Fibroblast of skin of right biceps (primary cell): Measurements from ENCODE around the gene SEMA4D.

Experiments used
- DNase-seq: peaks from one replicate; pipeline ENCODE4 v3.0.0-alpha.2; 2013

Gene SEMA4D

DNA sequence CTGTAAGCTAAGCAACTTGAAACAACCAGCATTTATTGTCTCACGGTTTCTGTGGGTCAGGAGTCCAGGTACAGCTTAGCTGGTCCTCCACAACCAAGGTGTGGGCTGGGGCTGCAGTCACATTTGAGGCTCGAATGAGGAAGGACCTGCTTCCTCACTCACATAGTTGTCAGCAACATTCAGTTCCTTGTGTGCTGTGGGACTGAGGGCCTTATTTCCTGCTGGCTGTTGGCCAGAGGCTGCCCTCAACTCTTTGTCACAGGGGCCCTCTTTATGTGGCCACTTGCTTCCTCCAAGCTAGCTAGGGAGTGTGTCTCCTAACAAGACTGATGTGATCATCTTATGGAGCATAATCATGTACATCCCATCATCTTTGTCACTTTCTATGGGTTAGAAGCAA lies 29.2 kb upstream of the SEMA4D start:
- no peak for DNase-seq

DNA sequence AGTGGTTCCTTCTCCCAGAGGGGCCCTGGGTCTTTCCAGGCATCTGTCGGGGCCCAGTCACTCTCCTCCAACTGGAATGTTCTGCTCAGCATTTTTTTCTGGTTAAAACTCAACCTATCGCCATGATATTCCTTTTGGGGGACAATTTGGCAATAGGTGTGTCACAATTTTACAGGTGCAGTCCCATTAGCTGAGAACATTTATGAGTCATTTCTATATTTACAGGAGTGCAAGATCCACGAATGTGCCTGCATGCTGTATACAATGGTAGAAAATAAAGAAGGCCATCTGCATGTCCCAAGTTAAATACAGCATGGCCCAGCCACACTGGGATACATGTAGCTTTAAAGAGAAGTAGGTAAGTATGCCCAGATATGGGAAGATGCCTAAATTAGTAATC lies 28.8 kb upstream of the SEMA4D start:
- DNase-seq, result no peak

DNA sequence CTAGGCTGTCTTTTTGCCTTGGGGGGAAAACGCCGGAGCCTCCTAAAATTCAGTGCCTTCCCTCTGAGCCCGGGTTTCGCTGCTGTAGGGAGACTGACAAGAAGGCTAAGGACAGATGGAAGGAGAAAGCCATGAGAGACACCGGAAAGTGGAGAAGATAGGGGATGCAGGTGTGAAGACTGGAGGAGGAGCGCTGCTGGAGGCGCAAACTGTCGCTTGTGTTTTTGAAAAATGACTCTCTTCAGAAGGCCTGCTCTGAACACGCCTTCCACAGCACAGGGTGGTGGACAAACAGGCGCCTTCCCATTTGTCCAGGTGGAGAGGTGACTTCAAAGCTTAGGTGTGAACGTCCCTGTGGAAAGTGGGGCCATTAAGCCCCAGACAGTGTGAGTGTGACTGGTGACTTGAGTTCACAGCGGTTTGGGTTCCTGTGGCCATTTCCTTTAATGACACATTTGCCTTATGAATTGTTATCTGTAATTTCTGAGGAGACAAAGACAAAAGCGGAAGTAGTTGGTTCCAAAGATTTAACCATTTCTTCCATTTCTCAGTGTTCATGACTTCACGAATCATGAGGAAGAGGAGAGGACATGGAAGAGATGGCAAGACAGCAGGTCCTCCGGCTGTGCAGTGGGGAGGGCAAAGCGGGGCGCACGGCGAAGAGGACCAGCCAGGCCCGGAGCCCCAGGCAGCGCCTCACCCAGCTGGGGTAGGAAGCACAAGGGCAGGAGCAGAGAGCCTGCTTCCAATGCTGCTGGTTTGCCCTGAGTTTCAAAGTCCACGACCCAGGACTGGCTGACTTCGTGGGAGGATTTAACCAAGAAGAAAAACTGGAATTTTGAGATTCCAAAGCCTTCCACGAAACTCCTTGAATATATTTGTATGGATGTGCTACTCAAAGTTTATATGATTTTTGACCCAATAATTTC lies 27.8 kb upstream of the SEMA4D start:
- DNase-seq, result no peak

GRCh38 chr9:89524963-89525362 lies 27.1 kb upstream of the SEMA4D start:
- no peak for DNase-seq

DNA sequence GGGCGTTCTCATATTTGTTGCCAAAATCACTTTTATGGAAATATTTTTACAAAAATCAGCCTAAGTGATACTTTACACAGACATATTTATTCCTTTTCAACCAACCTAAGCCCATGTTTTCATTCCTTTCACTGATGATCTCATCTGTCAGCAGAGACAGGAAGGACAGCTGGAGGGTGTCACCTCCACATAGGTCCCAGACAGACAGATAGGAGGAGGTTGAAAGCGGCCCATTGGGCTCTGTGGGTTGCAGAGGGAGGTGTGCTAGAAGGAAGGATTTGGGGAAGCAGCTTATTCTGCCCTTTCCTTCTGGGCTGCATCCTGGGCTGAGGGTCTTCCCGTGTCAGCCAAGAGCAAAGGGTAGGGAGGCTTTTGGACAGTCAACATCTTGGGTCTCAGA lies 26.0 kb upstream of the SEMA4D start:
- no peak for DNase-seq

DNA sequence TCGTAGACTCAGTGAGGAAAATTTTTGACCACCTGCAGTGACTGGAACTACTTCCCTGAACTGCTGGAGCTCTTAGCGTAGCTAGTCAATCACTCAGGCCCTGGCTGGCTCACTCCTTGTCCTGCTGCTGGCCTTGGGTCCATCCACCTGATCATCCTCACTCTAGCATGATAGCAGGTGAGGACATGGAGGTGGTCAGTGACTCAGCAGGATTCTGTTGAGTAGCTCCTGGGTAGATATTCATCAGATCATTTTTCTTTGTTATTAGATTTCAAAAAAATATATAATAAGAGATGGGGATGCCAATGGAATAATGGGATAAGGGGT lies 25.0 kb upstream of the SEMA4D start:
- DNase-seq, result no peak

DNA sequence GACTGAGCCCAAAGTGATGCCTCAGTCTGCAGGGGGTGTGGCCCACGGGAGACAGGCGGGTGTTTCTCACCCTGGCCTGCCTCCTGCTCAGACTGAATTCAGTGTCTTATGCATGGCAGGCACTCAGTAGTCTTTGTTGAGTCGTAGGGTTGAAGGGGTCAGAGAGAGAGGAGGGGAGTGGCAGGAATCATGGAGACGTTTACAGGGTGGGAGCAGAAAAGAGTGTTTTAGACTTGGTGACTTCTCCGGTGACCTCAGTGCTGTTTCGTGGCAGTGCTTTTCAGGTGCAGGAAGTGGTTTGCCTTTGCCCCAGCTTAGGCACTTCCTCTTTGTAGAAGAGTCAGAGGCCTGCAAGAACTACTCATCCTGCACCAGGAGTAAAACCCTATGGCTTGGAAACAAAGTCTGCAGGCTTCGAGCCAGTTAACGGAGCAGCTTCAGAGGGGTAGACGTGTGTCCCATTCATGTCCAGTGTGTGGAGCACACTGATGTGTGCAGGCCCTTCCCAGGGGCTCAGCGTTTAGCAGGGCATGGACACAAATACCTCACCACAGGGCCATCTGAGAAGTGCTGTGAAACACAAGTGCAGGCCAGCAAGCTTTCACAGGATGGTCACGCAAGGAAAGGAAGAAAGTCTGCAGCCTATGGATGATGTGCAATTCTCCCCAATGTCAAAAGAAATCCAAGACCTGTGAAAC lies 24.5 kb upstream of the SEMA4D start:
- no peak for DNase-seq

DNA sequence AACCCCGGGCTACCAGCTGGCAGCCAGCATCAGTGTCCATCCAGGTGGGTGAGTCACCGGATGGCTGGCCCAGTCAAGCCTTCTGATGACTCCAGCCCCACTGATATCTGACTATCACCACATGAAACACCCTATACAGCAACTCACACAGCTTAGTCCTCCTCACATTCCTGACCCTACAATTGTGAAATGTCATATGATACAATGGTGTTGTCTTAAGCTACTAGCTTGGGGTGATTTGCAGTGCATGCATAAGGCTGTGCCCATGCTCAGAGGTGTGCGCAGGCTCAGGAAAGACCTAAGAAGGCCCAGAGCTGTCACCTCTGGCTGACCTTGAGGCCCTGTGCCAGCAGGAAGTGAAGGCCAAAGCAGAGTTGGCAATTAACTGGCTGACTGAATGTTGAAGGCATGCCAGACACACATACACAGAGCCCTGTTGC lies 21.5 kb upstream of the SEMA4D start:
- peak; percentile 33 for DNase-seq

DNA sequence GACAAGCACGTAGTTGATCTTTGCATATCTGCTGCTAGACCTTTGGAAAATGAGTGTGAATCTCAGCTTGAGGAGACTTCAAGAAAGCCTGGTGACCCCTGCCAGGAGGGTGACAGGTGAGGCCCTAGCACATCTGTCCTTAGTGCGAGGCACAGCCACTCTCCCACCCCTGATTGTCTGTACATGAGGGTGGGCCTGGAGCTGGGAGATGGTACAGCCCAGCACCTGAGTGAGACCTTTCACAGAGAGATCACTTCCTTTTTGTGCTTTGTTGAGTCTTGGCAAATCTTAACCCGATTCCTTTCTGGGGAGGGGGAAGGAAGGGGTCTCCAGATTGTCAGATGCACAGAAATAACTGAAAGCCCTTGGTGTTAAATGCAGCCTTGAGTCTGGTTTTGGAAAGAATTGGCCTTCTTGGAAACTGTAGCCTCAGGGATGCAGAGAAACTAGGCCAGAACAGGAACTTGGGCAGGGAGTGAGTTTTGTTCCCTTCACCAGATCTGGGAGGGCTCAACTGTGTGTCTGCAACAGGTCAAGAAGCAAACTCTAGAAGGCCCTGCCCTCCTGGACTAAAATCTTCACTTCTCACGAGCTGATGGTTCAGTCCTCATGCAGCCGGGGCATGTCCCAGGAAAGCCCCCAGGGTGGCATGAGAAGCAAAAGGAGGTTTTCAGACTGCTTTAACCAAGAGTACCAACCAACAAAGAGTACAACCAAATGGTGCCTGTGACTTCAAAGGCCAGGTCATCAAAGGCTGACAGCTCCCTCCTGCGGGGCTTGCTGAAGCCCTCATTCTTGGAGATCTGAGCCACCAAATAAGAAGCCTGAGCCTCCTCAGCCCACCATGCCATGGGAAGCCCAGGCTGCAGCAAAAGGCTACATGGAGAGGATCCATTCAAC lies 20.8 kb upstream of the SEMA4D start:
- no peak for DNase-seq

DNA sequence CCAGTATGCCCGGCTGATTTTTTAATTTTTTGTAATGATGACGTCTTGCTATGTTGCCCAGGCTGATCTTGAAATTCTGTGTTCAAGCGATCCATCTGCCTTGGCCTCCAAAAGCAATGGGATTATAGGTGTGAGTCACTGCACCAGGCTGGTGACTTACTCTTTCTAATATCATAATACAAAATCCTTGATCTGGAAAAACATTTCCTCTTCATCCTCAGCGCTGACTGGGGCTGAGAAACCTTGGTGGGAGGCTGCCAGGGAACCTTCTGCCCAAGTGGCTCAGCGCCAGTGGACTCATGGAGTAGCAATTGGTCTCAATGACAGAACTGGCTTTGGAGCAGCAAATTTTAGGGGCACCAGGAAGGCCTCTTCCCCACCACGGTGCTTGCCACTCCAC lies 17.5 kb upstream of the SEMA4D start:
- no peak for DNase-seq

DNA sequence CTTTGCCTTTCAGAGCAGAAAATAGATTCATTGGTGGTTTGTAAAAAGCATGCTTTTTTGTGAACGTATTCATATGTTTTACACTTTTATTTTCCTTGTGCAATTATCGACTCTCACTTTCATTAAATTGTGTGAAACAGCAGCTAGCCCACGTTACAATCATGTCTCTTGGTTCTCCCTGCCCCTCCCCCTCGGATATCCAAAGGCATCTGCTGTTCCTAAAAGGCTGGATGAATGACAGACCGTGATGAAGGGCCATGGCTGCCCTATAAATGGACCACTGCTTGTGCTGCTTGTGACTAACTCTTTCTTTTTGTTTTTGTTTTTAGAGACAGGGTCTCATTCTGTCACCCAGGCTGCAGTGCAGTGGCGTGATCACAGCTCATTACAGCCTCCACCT lies 17.0 kb upstream of the SEMA4D start:
- DNase-seq, result no peak

DNA sequence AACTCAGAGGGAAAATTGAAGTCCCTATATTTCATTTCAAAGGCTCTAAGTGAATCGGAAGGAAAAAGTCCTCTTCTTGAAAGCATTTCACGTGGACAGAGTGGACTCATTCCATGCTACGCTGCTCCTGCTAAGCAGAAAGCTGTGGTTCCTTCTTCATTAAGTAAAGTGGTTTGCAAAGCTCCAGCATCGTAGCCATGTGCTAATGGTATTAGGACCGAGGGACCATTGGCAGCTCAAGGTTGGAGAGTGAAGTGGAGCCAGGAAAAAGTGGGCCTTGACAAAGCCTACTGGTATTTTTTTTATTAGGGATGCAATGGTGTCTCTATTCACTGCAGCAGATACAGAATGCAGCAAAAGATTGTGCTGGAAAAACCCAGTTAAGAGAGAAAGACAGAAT lies 16.4 kb upstream of the SEMA4D start:
- no peak for DNase-seq

- no peak for DNase-seq
Measured at GRCh38 chr9:89513837-89514236, 15.9 kb upstream of the SEMA4D start.

DNA sequence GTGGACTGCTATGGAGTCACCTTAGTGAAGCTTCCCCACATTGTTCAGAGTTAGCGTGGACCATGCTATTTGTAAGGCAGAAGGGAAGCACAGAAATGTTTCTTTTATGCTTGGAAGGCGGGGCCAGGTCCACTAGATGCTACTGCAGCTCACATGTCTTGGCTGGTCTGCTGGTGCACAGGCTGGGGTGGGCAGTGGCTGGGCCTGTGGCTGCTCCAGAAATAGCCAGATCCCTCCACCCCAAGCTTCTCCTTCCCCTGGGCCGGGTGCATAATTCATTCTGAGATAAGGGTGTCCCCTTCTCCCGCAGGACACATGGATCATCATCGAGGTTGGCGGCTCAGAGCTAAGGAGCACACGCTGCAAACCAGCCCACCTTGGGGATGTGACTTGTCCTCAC lies 14.5 kb upstream of the SEMA4D start:
- no peak for DNase-seq

DNA sequence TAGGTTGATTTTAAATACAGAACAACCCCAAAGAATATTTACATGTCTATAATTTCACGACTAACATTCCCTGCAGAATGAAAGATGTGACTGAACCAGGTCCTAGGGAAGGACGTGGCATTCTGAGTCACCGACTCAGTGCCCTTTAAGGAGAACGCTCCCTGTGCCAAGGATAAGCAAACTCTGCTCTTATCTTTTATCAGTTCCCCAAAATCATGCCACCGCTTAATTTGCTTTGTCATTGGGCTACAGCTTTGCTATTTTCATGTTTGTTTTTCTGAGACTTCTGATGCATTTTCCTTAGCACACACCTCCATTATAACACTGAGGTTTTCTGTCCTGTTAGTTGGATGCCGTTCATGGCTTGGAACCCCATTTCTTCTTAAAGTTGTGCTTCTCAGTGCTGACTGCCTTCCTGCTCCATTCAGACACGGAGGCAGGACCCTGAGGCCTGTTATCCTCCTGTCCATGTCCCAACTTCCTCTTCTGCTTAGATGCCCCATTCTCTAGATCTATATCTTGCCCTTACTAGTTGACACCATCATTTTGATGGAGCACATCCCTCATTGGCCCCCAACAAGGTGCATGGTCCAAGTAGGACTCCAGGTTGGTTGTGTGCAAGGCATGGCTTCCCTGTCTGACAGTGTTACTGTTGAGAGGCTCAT lies 11.2 kb upstream of the SEMA4D start:
- no peak for DNase-seq

DNA sequence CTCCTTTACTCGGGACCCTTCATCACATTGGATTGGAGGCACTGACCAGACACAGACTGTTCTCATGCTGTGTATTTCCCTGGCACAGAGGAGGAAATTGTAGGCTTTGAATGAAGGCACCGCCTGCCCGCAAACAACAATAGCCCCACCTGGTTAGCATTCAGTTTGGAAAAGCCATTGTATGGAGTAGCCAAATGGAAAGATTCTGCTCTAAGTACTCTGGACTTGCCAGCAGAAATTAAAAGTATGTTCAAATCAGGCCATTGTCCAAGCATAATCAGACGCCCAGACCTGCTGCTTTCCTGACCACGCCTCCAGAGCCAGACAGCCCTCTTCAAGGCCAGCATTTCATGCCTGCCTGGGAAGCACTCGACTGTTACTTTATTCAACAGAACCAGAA lies 8.0 kb upstream of the SEMA4D start:
- no peak for DNase-seq

DNA sequence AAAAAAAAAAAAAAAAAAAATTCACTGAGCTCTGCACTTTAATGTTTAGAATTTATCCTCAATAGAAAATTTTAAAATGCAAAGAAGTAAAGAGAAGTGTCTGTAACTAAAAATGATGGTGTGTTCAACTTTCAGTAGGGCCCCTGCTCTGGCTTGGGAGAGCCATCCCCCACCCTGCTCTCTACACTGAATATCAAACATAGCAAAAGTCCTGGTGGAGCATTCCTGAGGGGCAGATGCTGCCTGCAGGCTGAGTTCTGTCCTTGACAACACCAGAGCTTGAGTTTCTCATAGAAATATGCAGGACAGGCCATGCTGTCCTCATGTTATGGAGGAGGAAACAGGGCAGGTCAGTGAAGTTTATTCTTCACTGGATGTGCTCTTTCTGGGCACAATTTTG lies 7.1 kb upstream of the SEMA4D start:
- DNase-seq, result no peak

DNA sequence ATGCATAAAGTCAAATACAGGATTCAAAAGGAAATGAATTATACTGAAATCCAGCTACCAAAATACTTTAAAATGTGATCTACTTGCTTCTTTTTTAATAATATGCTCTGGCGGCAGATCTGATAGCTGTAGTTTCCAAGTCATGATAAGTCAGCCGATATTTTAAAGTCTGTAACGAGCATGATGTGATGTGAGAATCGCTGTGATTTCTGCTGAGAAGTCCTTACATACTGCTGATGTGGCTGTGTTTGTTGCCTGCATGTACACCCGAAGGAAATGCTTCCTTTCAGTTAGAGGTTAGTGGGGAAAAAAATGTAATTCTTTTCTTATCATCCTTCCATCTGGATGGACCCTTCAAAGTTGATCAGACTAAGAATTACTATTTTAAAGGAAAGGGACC lies 4.8 kb upstream of the SEMA4D start:
- no peak for DNase-seq

DNA sequence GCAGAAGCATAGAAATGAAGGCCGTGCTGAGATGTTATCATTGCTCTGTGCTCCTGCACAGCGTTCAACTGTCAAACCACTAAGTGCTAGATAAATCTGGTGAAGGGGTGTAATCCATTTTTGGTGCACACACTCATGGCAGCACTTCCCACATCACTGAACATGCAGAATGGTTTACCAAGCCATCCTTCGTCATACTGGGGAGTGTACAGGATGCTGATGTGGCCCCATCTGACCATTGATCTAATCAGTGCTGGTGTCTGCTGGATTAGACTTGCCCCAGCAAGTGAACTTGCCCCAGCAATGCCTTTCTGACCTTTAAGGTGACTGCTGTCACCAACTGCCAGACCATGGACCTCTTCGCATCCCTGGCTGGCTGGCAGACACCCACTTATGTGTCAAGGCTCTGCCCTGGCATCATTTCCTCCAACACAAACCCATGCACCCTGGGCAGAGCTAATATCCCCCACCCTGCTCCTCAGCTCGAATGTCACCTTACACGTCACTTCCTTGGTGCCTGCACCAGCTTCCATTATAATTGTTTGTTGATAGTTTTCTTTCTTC lies 4.2 kb upstream of the SEMA4D start:
- no peak for DNase-seq

- no peak for DNase-seq
Measured at GRCh38 chr9:89501311-89501898, 3.5 kb upstream of the SEMA4D start.

DNA sequence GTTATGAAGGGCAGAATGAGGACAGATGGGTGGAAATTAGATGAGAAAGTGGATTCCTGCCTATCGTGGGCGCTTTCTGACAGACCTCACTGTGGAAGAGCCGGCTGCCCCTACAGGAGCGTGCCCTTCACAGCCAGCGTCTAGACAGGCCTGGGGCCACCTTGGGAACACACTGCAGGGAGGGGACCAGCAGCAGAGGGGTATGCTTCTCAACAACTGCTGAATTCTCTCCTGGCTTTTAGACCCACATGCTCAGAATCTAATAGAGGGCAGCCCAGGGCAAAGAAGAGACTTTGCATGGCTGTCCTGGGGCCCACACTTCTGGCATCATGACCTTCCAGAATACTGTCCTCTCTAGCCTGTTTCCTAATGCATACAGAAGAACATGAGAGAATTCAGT lies 2.1 kb upstream of the SEMA4D start:
- no peak for DNase-seq

GRCh38 chr9:89498852-89499480 lies 1.1 kb upstream of the SEMA4D start:
- no peak for DNase-seq
